ENCODE data around the gene ALOX15B. TPM values are rescaled to one million over a fixed set of nuclear protein-coding genes. Genes with fewer than 3 reads are reported as not detected.
A peak's percentile ranks its signal among the peaks of the same experiment; 100 is the strongest.

Gene ALOX15B
- total RNA-seq, 1 experiment from 2014 or later = 0.30 TPM

DNA sequence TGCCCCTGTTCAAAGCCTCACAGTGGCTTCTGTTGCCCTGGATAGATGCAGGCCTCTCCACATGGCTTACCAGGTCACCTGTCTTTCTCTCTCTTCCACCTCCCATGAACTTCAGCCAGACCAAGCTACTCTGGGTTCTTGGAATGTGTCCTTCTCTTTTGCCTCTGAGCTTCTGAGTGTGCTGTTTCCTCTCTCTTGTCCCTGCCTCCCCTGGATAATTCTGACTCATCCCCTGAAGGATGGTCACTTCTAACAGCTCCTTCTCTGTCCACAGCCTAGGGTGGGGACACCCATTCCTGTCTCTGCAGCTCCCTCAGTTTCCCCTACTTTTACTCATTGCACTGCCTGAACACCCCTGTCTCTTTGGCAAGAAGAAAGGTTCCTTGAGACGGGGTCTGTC lies 33.5 kb upstream of the ALOX15B start:
- no TSS peak for BruUV-seq (replicated peaks)
- H3K27me3 ChIP-seq (ENCODE audit: insufficient read depth, low read length) = no peaks in the 10 kb centered on the region
- ChIA-PET RAD21 (ENCODE audit: low non-redundant PET in 1 of 2, low total read pairs in 2 of 2, uncharacterized antibody in 2 of 2, unreplicated experiment in 2 of 2) (no interaction called here), CTCF (interaction anchor here (1.0 to 1.5 kb wide), 3 partner anchors 8 to 53 kb away, joined by 3 to 4 read pairs (median 4); no protein-coding TSS in a partner anchor), POLR2A (interaction anchor here (0.6 kb wide), 1 partner anchor 1550 kb away, joined by 3 read pairs; no protein-coding TSS in a partner anchor)
- ATAC-seq = no peak
- H3K4me3 ChIP-seq (replicated peaks in 1 of 2; ENCODE audit: low read depth in 1 of 2, low read length in 2 of 2) = no peak overlapping the region
- H3K9ac ChIP-seq (ENCODE audit: low read length) = no peak overlapping the region
- no peak overlapping the region for H3K27ac ChIP-seq (ENCODE audit: low read depth, low read length)
- H2AFZ ChIP-seq (ENCODE audit: low read depth, low read length, poor library complexity, severe bottlenecking) = no peak overlapping the region
- no peaks in the 10 kb centered on the region for H3K9me3 ChIP-seq (ENCODE audit: control insufficient read depth in 1 of 2, insufficient read depth in 1 of 2, low read depth in 1 of 2, low read length in 2 of 2)
- H3K36me3 ChIP-seq (ENCODE audit: control insufficient read depth in 1 of 2, insufficient read depth in 2 of 2, low read length in 2 of 2) = no peaks in the 10 kb centered on the region
- H3K4me2 ChIP-seq (ENCODE audit: low read length) = peak overlapping the region; percentile 37
- H4K20me1 ChIP-seq (ENCODE audit: insufficient read depth) = no peaks in the 10 kb centered on the region
- no peak for DNase-seq (ENCODE audit: low read depth, low spot score)
- peaks cover 0 to 11% of the 10 kb centered on the region in 2 experiments; a peak in 2 of 4 replicates for H3K4me1 ChIP-seq (ENCODE audit: control insufficient read depth in 1 of 2, insufficient read depth in 2 of 2, low read length in 2 of 2)
- intact Hi-C loops (cut with micrococcal nuclease) = no loop called here
- TF ChIP-seq SRF (IDR thresholded peaks at IDR 0.05; ENCODE audit: low read depth) (no peak), ZFX (IDR thresholded peaks at IDR 0.05) (no peak), YY1 (IDR thresholded peaks at IDR 0.05; ENCODE audit: extremely low read depth, insufficient replicate concordance, low read depth, low read length) (no peak)
- TF ChIP-seq, protein P1, sequence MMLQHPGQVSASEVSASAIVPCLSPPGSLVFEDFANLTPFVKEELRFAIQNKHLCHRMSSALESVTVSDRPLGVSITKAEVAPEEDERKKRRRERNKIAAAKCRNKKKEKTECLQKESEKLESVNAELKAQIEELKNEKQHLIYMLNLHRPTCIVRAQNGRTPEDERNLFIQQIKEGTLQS (IDR thresholded peaks at IDR 0.05) = no peak
- no peaks in the 10 kb centered on the region for H3K79me2 ChIP-seq (ENCODE audit: insufficient read depth, low read length)
- no peaks in the 10 kb centered on the region for H3K9me2 ChIP-seq (ENCODE audit: insufficient read depth)

DNA sequence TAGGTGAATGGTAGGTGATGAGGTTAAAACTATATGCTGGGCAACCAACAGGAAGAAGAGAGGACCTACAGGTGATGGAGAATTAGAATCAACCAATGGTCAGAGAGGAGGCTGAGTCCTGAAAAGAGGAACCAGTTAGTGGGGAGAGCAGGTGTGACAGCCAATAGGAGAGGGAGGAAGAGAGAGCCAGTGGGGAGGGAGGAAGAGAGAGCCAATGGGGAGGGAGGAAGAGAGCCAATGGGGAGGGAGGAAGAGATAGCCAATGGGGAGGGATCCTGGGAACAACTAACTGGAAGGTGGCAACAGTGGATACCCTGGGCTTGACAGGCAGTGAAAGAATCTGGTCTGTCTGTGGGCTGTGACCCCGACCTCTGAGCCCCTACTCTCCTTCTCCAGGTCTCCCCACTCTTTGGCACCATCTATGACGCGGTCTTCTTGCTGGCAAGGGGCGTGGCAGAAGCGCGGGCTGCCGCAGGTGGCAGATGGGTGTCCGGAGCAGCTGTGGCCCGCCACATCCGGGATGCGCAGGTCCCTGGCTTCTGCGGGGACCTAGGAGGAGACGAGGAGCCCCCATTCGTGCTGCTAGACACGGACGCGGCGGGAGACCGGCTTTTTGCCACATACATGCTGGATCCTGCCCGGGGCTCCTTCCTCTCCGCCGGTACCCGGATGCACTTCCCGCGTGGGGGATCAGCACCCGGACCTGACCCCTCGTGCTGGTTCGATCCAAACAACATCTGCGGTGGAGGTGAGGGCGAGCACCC lies 32.7 kb upstream of the ALOX15B start:
- Histone ChIP-seq H3K4me1 (ENCODE audit: control insufficient read depth in 1 of 2, insufficient read depth in 2 of 2, low read length in 2 of 2) (peaks cover 0 to 11% of the 10 kb centered on the region in 2 experiments; a peak in 2 of 4 replicates), H3K36me3 (ENCODE audit: control insufficient read depth in 1 of 2, insufficient read depth in 2 of 2, low read length in 2 of 2) (no peaks in the 10 kb centered on the region), H2AFZ (ENCODE audit: low read depth, low read length, poor library complexity, severe bottlenecking) (no peak overlapping the region), H3K4me2 (ENCODE audit: low read length) (no peak overlapping the region), H4K20me1 (ENCODE audit: insufficient read depth) (no peaks in the 10 kb centered on the region), H3K9ac (ENCODE audit: low read length) (no peak overlapping the region), H3K27me3 (ENCODE audit: insufficient read depth, low read length) (no peaks in the 10 kb centered on the region), H3K4me3 (replicated peaks in 1 of 2; ENCODE audit: low read depth in 1 of 2, low read length in 2 of 2) (no peak overlapping the region), H3K79me2 (ENCODE audit: insufficient read depth, low read length) (no peaks in the 10 kb centered on the region), H3K9me2 (ENCODE audit: insufficient read depth) (no peaks in the 10 kb centered on the region), H3K27ac (ENCODE audit: low read depth, low read length) (no peak overlapping the region), H3K9me3 (ENCODE audit: control insufficient read depth in 1 of 2, insufficient read depth in 1 of 2, low read depth in 1 of 2, low read length in 2 of 2) (no peaks in the 10 kb centered on the region)
- peak; percentile 80 for ATAC-seq
- ChIA-PET RAD21 (ENCODE audit: low non-redundant PET in 1 of 2, low total read pairs in 2 of 2, uncharacterized antibody in 2 of 2, unreplicated experiment in 2 of 2) (no interaction called here), CTCF (interaction anchor here (1.0 to 1.5 kb wide), 2 partner anchors 9 to 52 kb away, joined by 4 read pairs; no protein-coding TSS in a partner anchor), POLR2A (no interaction called here)
- TF ChIP-seq EZH2phosphoT487 (IDR thresholded peaks at IDR 0.05; ENCODE audit: borderline replicate concordance) (no peak), ELF1 (IDR thresholded peaks at IDR 0.05; ENCODE audit: borderline replicate concordance, low read depth) (no peak), SRF (IDR thresholded peaks at IDR 0.05; ENCODE audit: low read depth) (no peak), ZNF274 (IDR thresholded peaks at IDR 0.05; ENCODE audit: low read depth, low read length) (no peak), EZH2 (IDR thresholded peaks at IDR 0.05) (no peak)
- TF ChIP-seq, protein P1 (IDR thresholded peaks at IDR 0.05) = no peak
- intact Hi-C loops (cut with micrococcal nuclease) = no loop called here
- no peak for DNase-seq (ENCODE audit: low read depth, low spot score)
- no TSS peak for BruUV-seq (replicated peaks)

Data from HCT116 (cell line).